Stimulated activated CD4-positive, alpha-beta T cell treated with anti-CD3 and anti-CD28 coated beads, Interleukin-2, amount 100 ng/mL, for 4 hours (primary cell): ENCODE results near the gene KREMEN1.

Experiments
- DNase-seq: peaks from one replicate; pipeline ENCODE4 v3.0.0-alpha.2; 2020; ENCODE audit warnings: low read depth

Gene KREMEN1

DNA sequence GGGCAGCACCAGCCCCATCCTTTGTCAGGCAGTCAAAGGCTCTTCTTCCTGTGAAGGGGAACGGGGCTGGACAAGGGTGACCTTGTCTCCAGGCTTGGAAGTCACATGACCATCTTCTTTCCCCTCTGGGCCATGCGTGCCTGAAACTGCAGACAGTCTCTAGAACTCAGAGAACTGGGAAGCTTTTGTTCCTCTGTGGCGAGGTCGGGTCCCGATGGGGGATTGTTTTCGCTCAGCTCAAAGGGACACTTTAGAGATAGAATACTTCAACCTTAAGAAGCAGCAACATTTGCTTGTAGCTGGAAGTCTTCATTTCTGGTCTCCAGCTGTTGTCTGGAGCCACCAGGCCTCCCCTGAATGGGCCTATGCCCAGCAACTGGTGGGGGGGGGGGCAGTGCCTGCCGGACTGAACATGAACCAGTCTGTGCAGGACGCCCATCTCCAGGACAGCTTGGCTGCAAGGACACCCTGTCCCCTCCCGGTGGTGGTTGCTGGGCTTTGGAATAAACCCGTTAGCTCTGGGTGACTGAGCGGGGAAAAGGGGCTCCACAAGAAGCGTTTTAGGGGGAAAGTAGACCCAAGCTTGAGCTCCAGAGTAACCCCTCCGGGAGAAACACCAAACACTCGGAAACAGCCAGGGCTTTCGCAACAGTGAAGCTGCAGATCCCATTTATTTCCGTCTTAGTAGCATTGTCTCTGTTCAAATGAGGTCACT is 77.2 kb downstream of the KREMEN1 start:
- no peak for DNase-seq

DNA sequence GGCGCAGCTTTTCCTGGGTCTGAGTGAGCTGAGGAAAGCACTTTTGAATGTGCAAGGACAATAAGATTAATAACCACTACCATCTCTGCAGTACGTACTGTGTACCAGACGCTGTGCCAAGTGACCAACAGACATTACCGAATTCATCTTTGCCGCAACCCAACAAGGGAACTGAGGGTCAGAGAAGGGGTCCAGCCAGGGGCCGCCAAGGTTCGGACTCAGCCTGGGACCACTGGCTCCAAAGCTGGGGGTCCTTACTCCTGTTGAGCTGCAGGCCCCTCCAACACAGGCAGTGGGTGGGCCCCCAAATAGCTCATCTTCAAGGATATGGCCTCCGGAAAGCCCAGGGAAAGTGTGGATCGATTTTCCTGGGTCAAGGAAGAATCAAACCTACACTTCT is 77.9 kb downstream of the KREMEN1 start:
- DNase-seq: no peak

DNA sequence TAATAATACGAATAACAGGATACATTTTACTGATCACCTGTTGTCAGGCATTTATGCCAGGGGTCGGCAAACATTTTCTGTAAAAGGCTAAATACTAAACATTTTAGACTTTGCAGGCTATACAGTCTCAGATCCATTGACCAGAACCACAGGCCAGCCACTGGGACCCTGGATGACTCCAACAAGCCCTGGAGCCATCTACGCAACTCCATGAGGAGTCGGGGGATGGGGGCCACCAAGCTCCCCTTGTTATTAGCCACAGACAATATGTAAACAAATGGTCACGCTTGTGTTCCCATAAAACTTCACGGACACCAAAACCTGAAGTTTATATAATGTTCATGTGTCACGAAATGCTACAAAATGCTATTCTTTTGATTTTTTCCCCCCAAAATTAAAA is 78.5 kb downstream of the KREMEN1 start:
- DNase-seq: no peak

DNA sequence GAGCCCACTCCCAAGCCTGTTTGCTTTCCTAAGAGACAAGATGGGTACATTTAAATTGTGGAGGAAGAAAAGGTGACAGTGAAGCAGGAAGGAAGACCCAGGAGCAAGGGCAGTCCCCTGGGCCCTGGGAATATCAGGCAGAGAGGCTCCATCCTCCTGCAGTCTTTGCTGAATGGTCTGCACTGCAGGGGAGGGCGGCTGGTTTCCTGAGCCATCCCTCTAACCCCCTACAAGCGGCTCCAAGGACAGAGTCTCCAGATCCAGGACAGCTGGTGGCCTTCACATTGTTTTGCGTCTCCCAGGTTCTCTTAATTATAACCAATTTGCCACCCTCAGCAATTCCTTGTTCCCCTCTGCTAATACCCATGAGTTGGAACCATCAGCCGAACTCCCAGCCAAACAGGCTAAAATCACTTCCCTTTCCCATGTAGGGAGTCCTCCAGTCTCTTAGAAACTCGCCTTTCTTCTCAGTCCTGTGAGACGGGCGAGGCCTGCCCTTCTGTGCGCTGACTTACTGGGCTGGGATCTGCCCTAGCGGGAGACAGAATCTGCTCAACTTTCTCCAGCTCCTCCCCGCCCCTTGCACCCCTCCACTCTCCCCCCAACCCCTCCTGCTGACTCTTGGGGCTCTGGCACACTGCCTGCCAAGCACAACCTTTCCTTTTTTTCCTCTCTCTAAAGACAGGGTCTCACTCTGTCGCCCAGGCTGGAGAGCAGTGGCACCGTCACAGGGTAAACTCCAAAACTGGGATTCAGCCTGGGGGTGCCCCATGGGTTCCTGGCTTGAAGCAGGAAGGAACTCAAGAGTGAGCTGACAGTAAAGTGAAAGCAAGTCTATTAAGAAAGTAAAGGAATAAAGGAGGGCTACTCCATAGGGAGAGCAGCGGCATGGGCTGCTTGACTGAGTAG is 79.5 kb downstream of the KREMEN1 start:
- no peak for DNase-seq

DNA sequence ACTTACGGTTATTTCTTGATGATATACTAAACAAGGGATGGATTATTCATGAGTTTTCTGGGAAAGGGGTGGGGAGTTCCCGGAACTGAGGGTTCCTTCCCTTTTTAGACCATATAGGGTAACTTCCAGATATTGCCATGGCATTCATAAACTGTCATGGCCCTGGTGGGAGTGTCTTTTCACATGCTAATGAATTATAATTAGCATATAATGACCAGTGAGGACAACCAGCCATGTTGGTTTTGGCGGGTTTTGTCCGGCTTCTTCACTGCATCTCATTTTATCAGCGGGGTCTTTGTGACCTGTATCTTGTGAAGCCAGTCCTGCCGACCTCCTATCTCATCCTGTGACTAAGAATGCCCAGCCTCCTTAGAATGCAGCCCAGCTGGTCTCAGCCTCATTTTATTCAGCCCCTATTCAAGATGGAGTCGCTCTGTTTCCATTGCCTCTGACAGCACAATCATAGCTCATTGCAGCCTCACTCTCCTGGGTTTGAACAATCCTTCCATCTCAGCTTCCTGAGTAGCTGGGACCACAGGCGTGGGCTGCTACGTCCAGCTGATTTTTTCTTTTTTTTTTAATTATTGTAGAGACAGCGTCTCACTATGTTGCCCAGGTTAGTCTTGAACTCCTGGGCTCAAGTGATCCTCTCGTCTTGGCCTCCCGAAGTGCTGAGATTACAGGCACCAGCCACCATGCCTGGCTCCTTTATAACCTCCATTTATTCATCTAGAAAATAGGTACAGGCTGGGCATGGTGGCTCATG is 80.3 kb downstream of the KREMEN1 start:
- DNase-seq: no peak

DNA sequence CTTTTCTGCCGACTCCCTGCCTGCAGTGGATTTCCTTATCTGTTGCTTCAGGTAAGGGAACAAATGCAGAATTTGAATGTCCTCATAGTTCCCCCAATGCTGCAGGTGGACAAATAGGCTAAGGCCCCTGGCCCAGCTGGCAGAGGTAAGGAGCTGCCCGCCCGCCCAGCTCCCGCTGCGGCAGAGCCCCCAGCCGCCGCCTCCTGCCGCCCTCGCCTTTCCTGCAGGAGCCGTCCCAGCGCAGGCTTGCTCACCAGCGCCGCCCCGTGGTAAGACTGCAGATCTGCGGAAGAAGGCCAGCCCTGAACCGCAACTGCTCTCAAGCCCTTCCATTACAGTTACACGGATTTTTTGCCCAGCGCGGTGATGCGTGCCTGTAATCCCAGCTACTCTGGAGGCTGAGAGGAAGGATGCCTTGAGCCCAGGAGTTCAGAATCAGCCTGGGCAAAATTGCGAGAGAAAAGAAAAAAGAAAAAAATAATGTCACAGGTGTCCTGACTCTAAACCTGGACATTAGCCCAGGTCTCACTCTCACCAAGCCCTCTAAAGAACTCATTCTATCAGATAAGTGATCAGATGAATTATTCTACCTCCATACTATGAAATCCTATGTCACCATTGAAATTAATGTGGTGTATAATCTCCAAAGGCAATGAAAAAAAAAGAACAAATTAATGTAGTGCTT is 81.7 kb downstream of the KREMEN1 start:
- peak; percentile 28 for DNase-seq

DNA sequence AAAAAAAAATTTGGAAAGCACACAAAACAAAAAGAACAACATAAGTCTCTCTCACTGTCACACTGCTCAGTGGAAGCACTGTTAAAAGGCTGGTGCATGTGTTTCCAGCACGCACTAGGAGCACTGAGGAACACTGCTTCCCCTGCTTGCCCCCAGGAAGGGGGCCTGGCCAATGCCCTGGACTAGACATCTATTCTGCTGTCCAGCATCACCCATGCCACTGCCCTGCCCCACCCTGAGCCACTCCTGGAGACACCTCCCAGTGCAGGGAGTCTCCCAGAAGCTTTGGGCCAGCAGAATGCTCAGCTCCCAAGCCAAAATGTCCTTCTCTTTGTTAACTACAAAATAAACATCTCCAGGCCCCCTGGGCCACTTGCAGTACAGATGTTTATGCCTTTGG is 83.1 kb downstream of the KREMEN1 start:
- DNase-seq: no peak

DNA sequence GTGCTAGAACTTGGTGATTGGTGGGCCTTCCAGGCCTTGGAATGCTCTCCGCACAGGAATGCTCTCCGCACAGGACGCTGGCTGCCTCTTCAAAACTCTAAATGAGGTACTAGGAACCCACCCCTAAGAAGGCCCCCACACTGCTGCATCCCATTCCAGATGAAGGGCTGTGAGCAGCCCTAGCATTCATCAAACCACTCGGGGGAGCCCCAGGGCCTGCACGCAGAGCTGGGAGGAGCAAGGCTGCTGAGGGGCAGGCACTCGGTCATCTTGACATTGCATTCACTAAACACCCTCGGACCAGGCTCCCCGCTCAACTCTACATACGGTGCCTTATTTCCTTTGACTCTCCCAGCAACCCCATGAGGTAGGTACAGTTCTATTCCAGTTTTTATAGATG is 83.7 kb downstream of the KREMEN1 start:
- no peak for DNase-seq

DNA sequence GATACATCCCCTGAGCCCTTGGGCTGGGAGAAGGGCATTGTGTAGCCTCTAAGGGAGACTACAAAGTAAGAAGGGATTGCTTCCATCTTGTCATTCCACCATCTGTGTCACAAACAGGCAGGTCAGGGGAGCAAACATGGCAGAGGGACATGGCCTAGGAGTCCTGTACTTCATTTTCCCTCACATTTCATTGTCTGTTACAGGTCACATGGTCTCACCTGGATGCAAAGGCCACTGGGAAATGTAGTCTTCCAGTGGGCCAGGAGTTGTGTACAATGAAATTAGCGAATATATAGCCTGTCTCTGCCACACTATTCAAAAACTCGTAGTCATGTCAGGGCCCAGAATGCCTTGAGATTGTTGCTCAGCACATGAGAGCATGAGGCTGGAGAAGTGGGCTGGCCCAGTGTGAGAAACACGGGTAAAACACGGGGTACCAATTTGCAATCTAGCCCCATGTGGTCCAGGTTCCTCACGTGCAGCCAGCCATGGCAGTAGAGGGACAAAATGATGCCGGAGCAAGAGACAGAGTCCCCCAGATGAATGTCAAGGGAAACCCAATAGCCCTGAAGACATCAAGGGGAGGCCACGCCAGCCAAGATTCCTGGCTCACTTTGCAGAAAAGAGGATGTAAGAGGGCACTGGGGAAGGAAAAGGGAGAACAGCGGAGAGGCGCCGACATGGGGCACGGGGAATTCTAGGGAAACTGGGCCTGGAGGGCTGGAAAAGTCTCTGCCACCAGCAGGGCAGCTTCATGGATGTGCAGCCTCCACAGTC is 85.1 kb downstream of the KREMEN1 start:
- DNase-seq: no peak

DNA sequence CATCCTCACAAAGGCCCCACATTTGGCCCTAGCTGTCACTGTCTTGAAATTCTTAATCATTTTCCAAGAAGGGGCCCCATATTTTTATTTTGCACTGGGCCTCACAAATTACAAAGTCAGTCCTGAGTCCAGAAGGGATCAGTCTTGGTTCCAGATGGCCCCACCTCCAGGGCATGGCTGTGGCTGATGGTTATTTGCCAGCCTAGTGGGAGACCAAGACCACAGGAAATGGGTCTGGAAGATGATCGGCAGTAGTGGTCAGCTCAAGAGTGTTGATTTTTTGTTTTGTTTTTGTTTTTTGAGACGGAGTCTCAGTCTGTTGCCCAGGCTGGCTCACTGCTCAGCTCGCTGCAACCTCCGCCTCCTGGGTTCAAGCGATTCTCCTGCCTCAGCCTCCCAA is 85.7 kb downstream of the KREMEN1 start:
- no peak for DNase-seq

DNA sequence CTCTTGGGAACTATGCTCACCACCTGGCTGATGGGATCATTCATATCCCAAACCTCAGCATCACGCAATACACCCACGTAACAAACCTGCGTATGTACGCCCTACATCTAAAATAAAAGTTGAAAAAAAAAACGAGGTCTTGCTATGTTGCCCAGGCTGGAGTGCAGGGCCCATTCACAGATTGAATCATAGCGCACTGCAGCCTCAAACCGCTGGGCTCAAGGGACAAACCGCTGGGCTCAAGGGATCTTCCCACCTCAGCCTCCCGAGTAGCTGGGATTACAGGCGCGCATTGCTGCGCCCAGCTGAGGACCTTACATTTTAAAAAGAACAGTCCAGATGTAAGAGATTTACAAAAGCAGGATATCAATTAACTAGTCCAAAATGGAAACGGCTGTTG is 91.0 kb downstream of the KREMEN1 start:
- DNase-seq: no peak

DNA sequence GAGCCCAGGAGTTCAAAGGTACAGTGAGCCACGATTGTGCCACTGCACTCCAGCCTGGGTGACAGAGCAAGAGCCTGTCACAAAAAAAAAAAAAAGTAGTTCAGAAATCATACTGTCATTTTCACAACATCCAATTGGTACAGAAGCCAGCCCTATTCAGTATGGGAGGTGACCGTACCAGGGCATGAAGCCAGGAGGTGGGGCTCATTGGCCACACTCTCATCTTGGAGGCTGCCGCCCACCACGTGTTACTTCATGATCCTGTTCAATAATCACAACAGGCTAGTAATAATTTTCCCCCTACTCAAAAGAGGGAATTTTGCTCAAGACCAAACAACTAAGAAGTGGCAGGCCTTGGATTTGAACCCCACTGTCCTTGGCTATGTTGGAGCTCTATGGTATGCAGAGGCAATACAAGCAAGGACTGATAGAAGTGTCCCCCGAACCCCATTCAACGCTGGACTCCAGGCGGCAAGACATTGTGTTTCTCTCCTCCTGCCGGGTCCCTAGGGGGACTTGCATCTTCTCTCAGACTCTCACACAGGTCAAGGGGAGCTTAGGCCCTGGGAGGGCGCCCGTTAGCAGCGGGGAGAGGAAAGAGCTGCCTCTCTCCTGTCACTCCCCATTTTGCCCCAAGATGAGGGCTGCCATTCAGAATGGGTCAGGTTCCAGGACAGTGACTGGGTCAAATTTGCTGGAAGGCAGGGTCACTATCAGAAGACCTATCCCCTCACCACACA is 92.7 kb downstream of the KREMEN1 start:
- no peak for DNase-seq

DNA sequence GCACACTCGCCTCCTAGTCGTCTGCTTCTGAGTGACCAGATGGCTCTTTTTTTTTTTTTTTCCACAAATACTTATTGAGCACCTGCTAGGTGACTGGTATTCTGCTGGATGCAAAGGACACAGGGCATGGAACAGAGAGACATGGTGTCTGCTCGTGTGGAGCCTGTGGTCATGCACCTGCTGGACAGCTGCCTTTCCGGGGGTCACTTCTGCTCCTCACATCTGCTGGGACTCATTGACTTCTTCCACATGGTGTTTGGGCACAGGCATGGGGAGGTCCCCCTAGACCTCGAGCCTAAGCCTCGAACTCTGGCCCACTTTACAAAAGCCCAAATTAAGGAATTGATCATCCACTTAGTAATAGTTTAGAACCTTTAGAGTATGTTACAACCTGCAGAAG is 93.3 kb downstream of the KREMEN1 start:
- no peak for DNase-seq

DNA sequence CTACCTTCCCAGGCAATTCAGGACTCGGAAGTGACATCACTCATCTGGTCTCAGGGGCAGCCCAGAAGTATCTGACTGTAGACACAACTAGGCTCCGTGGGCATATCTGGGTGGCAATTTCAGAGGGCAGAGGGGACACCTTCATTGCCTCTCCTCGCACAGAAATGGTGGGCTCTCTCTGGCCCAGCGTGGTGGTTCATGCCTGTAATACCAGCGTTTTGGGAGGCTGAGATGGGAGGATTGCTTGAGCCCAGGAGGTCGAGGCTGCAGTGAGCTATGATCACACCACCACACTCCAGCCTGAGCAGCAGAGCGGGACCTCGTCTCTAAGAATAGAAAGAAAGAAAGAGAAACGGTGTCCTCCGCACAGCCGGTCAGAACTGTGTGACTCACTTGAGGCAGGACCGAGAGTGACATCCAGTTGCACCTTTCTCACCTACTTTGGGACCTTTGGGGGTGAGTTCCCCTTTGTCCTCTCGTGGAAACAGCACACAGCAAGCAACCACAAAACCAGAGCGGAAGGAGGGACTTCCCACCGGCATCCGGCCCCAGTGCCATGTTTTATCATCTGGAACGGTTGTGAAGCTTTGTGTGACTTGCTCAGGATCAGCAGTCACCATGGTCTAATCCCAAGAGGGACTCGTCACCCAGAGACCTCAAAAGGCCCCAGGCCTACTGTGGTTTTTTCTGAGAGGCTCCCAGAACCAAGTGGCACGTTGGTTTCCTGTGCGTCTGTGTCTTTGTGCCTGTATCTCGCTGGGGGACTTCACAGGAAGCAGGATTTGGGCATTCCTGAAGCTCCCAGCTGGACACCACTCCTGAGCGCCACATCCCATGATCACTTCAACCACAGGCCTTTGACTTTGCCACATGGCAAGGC is 94.4 kb downstream of the KREMEN1 start:
- no peak for DNase-seq

DNA sequence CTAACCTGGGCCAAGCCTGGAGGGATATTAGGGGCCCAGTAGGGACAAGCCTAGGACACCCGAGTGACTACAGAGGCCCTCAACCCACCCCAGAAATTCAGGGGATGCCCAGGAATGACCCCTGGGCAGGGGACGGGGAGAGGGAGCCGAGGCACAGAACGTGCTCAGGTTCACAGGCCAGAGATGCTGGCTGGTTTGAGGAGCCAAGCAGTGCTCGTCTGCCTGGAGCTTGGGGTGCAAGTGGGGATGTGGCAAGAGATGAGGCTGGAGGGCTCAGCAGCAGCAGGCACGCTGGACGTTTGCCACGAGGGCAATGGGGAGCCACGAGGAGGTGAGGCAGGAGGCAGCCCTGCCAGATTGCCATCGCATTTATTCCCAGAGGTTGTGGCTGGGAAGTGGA is 98.9 kb downstream of the KREMEN1 start:
- DNase-seq: no peak

DNA sequence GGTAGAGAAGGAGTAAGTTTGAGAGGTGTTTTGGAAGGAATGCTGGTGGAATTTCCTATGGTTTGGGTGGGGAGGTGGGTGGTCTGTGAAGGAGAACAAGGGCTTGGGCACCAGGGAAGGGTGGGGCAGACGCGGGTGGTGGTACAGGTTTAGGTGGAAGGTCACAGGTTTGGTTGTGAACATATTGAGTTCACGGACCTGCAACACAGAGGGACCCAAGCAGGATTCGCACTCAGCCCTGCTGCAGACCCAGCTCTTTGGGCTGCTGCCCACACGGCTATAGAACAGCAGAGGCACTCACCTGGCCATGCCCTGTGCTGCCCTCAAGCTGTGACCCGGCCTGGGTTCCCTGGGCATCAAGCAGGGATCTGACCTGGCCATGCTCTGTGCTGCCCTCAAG is 99.4 kb downstream of the KREMEN1 start:
- no peak for DNase-seq

DNA sequence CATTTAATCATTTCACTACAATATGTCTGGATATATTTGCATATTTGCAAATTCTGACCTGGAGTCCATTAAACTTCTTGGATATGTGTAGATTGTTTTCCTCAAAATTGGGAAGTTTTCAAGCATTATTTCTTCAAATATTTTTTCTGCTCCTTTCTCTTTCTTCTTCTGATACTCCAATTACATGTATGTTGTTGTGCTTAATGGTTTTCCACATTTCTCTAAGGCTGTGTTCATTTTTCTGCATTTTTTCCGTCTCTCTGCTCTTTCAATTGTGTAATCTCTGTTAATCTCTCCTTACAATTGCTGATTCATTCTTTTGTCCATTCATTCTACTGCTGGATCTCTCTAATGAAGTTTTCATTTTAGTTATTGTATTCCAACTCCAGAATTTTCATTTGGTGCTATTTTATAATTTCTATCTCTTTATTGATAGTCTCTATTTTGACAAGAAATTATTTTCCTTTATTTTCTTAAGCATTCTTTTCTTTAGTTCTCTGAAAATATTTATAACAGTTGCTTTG is 102.5 kb downstream of the KREMEN1 start:
- no peak for DNase-seq

DNA sequence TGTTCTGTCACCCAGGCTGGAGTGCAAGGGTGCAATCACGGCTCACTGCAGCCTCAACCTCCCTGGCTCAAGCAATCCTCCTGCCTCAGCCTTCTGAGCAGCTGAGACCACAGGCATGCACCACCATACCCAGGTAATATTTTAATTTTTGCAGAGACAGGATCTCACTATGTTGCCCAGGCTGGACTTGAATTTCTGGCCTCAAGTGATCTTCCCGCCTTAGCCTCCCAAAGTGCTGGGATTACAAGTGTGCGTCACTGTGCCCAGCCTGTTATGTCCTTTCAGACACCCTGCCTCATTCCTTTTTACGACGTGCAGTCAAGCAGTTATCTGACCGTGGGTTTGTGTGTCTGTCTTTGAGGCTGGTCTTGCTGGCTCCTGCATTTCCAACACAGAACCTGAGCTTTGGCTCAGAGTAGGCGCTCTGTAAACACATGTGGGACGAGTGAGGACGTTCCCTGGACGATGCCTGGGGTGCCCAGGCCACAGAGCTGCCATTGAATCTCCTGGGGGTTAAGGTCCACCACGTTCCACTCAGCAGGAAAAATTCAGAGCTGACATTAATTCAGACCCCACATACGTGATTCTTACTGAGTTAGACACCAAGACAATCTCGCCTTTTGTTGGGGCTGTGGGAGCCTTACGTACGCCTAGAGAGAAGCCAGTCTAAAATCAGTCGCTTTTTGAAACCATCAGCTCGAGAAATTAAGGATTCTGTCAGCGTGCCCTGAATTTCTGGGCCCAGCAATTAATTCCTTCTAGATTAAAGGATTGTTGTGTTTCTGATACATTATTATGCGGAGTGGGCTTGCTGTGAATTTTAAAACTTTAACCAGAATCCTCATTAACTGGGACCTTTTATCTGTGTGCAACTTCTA is 111.4 kb downstream of the KREMEN1 start:
- DNase-seq: no peak
